HepG2 (cell line): ENCODE data around the gene KLRC4. TPM values are rescaled to one million over a fixed set of nuclear protein-coding genes. Genes with fewer than 3 reads are reported as not detected.
"Not testable (repeated sequence)": the region's sequence is repeated elsewhere in the genome, so short reads cannot be mapped to it uniquely, and the experiment has no call there.

Source experiments
- ATAC-seq: fragments of 200-7000 bp; cut with Tn5 transposase; 3 replicates; pipeline ENCODE4 v1.9.1; 2020; ENCODE audit warnings: mild to moderate bottlenecking, moderate library complexity
- BruUV-seq: library from RNA; stranded (reverse); fragments of 400-500 nt; replicated peaks from 2 replicates; lab custom pipeline; 2021; lab: Mats Ljungman, UMichigan
- CTCF ChIA-PET: fragments of 300-600 bp; formaldehyde crosslinking; extraction: SDS; loops from one replicate; lab custom pipeline; 2021; ENCODE audit warnings: low total read pairs, inconsistent platforms, low intra/inter-chr PET ratio; lab: Yijun Ruan, JAX
- POLR2A ChIA-PET: fragments of 350-600 bp; sonication (Branson Sonifier 250); formaldehyde crosslinking; loops from one replicate; lab custom pipeline; 2020; ENCODE audit warnings: antibody characterized with exemption, inconsistent platforms; lab: Yijun Ruan, JAX
- DNase-seq: peaks from one replicate; pipeline ENCODE4 v3.0.0-alpha.2; 2015; ENCODE audit warnings: low spot score
- FAIRE-seq: peaks from 3 replicates; lab custom pipeline; 2011; peaks lifted over from hg19 to GRCh38; lab: Jason Lieb, UNC
- H2AFZ ChIP-seq: one replicate; pipeline ENCODE4 v1.6.1; 2011; ENCODE audit warnings: low read length, inconsistent platforms
- H3K27ac ChIP-seq: fragments of 300-600 bp; 3 replicates; pipeline ENCODE4 v1.8.0; 2011; ENCODE audit warnings: mixed run types, mild to moderate bottlenecking, mixed read lengths, low read length, inconsistent platforms; ENCODE audit not compliant: insufficient read depth; ENCODE audit errors: extremely low read length
- H3K27me3 ChIP-seq, 2 experiments: fragments of 200-600 bp in 1 of 2; 2 replicates in 1 of 2; 3 replicates in 1 of 2; pipeline versions ENCODE4 v1.6.0 to v1.8.0; 2011; ENCODE audit warnings: low read length in 2 of 2, mild to moderate bottlenecking in 2 of 2, moderate library complexity in 2 of 2, inconsistent platforms in 1 of 2; ENCODE audit not compliant: insufficient read depth in 2 of 2, control insufficient read depth in 1 of 2
- H3K36me3 ChIP-seq, 2 experiments: fragments of 200-600 bp in 1 of 2; replicated peaks in 1 of 2; 2 replicates in 1 of 2; 3 replicates in 1 of 2; pipeline versions ENCODE4 v1.5.1 to v1.8.0; 2011; ENCODE audit warnings: low read length in 2 of 2, inconsistent platforms in 1 of 2; ENCODE audit not compliant: insufficient read depth in 2 of 2, control insufficient read depth in 1 of 2
- H3K4me1 ChIP-seq: 2 replicates; pipeline ENCODE4 v1.5.1; 2012; ENCODE audit warnings: low read length, inconsistent platforms; ENCODE audit not compliant: insufficient read depth
- H3K4me2 ChIP-seq: 2 replicates; pipeline ENCODE4 v1.6.0; 2011; ENCODE audit warnings: low read depth, low read length, inconsistent platforms
- H3K4me3 ChIP-seq, 3 experiments: fragments of 200-600 bp in 1 of 3; sonication (generic), shearing (Covaris generic) in 1 of 3; replicated peaks in 1 of 3; 2 replicates each; pipeline ENCODE4 v1.5.1; 2011 to 2016; ENCODE audit warnings: low read length in 3 of 3, inconsistent platforms in 2 of 3, low read depth in 2 of 3, mild to moderate bottlenecking in 2 of 3, control low read depth in 1 of 3, mixed read lengths in 1 of 3; ENCODE audit not compliant: insufficient read depth in 1 of 3
- H3K79me2 ChIP-seq: one replicate; pipeline ENCODE4 v1.6.1; 2011; ENCODE audit warnings: low read length, inconsistent platforms; ENCODE audit not compliant: insufficient read depth
- H3K9ac ChIP-seq: 2 replicates; pipeline ENCODE4 v1.6.0; 2011; ENCODE audit warnings: mild to moderate bottlenecking, low read depth, low read length, inconsistent platforms; ENCODE audit not compliant: insufficient read depth
- H3K9me3 ChIP-seq: 2 replicates; pipeline ENCODE4 v1.5.1; 2012; ENCODE audit warnings: mild to moderate bottlenecking, low read length
- H4K20me1 ChIP-seq: 2 replicates; pipeline ENCODE4 v1.6.0; 2011; ENCODE audit warnings: inconsistent platforms, mild to moderate bottlenecking, low read length, moderate library complexity; ENCODE audit not compliant: insufficient read depth
- ATF7 ChIP-seq, 2 experiments: fragments of 450-650 bp in 1 of 2; sonication (generic) in 1 of 2; formaldehyde crosslinking in 1 of 2; IDR thresholded peaks; 2 replicates each; pipeline versions ENCODE4 v1.4.0 to v1.6.1; 2016 to 2020; ENCODE audit warnings: antibody characterized with exemption in 1 of 2, mild to moderate bottlenecking in 1 of 2, missing genetic modification reagents in 1 of 2
- ZMAT3 ChIP-seq: sonication (generic); formaldehyde crosslinking; conservative IDR thresholded peaks from 2 replicates; pipeline ENCODE4 v1.7.0; 2021; ENCODE audit warnings: missing genetic modification reagents
- WGBS: methylation state at CpG from one replicate; pipeline ENCODE4 v1.1.6; 2017; ENCODE audit warnings: low lambda C conversion rate; 5-methylcytosine and 5-hydroxymethylcytosine counted together
- in situ Hi-C: cut with HindIII; loops from 2 replicates; pipeline ENCODE4 v1.10.0; 2017; ENCODE audit warnings: low pct_unique_long_range_greater_than_20kb; ENCODE audit not compliant: extremely low pct_ligation_motif_present
- intact Hi-C: fragments of 100-400 bp; cut with micrococcal nuclease; formaldehyde crosslinking; loops from one replicate; pipeline ENCODE4 v1.10.0; 2022; ENCODE audit not compliant: unreplicated experiment
- polyA plus RNA-seq, 8 experiments: library from polyadenylated mRNA; depleted of rRNA in 3 of 8; stranded (reverse) in 7 of 8; unstranded in 1 of 8; fragments of >200 nt; fragmentation: Illumina TruSeq in 4 of 8; extraction: Trizol in 4 of 8; gene quantifications; 2 replicates each; pipeline versions ENCODE4 v1.2.1 to v1.2.3, GENCODE V29; 2011 to 2016; ENCODE audit warnings: low read depth in 4 of 8, missing spikeins in 1 of 8, mixed read lengths in 1 of 8; ENCODE audit not compliant: insufficient read depth in 1 of 8
- total RNA-seq, 5 experiments: library from RNA; depleted of rRNA; stranded (reverse); fragments of >200 nt; fragmentation: Illumina TruSeq; extraction: Trizol; gene quantifications; 2 replicates each; pipeline ENCODE4 v1.2.3, GENCODE V29; 2016; ENCODE audit warnings: low read depth in 1 of 5

The KLRC4 gene
- total and polyA plus RNA-seq, 2 of the 13 experiments (the other 11 are each of a cell fraction or from before 2014, with no cell fraction given), result 0.09 TPM; not detected in 1

DNA sequence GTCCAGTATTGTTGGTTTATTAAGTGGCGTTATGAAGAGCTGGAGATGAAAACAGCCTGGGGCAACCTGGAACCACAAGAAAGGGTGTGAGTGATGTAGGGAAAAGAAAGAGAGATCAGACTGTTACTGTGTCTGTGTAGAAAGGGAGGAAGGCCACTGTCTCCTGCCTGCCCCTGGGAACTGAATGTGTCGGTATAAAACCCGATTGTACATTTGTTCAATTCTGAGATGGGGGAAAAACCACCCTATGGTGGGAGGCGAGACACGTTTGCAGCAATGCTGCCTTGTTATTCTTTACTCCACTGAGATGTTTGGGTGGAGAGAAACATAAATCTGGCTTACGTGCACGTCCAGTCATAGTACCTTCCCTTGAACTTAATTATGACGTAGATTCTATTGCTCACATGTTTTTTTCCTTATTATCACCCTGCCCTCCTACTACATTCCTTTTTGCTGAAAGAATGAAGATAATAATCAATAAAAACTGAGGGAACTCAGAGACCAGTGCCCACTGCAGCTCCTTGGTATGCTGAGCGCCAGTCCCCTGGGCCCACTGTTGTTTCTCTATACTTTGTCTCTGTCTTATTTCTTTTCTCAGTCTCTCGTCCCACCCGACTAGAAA, 14.9 kb downstream of the KLRC4 start:
- H4K20me1 ChIP-seq, H3K4me3 ChIP-seq, DNase-seq, in situ Hi-C loops, H3K9ac ChIP-seq, POLR2A ChIA-PET, H3K79me2 ChIP-seq, H3K27me3 ChIP-seq, H3K4me2 ChIP-seq, CTCF ChIA-PET, intact Hi-C loops, H2AFZ ChIP-seq, BruUV-seq, H3K36me3 ChIP-seq, H3K9me3 ChIP-seq, H3K27ac ChIP-seq, FAIRE-seq, ATAC-seq: not testable (repeated sequence)
- peaks cover 19% of the 10 kb centered on the region for H3K4me1 ChIP-seq
- WGBS, result 49% methylated on average over 11 of the region's 11 CpGs

DNA sequence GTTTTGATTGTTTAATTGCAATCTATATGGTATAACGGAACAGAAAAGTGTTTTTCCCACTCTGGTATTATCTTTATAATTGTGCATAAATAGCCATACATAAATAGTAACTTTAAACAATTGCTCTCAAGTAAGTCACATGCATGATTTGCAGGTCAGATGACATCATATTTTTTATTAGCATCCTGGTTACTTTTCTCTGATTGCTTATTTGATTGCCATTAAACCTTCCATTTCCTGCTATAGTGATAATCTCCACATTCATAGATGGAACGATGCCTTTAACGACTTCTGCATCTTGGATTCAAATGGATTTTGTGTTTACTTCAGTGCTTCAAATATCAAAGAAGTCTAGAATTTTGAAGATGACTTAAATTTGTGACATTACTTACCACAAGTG, 16.3 kb downstream of the KLRC4 start:
- peaks cover 19% of the 10 kb centered on the region for H3K4me1 ChIP-seq
- ATAC-seq, result no peak
- ChIA-PET POLR2A (no interaction called here), CTCF (no interaction called here)
- 39% methylated on average over 3 of the region's 3 CpGs for WGBS
- FAIRE-seq, result no peak
- intact Hi-C loops (no loop called here), in situ Hi-C loops (no loop called here)
- no peaks in the 10 kb centered on the region for H4K20me1 ChIP-seq
- H3K9ac ChIP-seq, result no peak overlapping the region
- no peak overlapping the region for H3K4me2 ChIP-seq
- H3K27ac ChIP-seq, result no peak overlapping the region
- H3K79me2 ChIP-seq, result no peaks in the 10 kb centered on the region
- H3K4me3 ChIP-seq, result no peak overlapping the region
- H2AFZ ChIP-seq, result no peak overlapping the region
- DNase-seq, result no peak
- no peaks in the 10 kb centered on the region for H3K36me3 ChIP-seq
- no peaks in the 10 kb centered on the region for H3K27me3 ChIP-seq
- peak; percentile 72 for TF ChIP-seq ATF7 (IDR thresholded peaks at IDR 0.05)
- no peak for TF ChIP-seq ATF7 (CRISPR knock-in tag; IDR thresholded peaks at IDR 0.05)
- no peak for TF ChIP-seq ZMAT3
- TF ChIP-seq, all 625 proteins: peak for 1
- BruUV-seq, result no TSS peak
- no peaks in the 10 kb centered on the region for H3K9me3 ChIP-seq
